HEK293 (cell line): ENCODE data around the gene FKBP9.
"Not testable (repeated sequence)": the region's sequence is repeated elsewhere in the genome, so short reads cannot be mapped to it uniquely, and the experiment has no call there.

ENCODE experiments used
- CTCF ChIA-PET: fragments of 350-600 bp; formaldehyde crosslinking; extraction: SDS; loops from one replicate; lab custom pipeline; 2021; ENCODE audit warnings: antibody characterized with exemption; lab: Yijun Ruan, JAX
- POLR2A ChIA-PET: fragments of 300-600 bp; formaldehyde crosslinking; extraction: SDS; loops from one replicate; lab custom pipeline; 2020; ENCODE audit warnings: antibody characterized with exemption, inconsistent platforms; lab: Yijun Ruan, JAX
- H3K27ac ChIP-seq: fragments of 200-500 bp; sonication (Bioruptor generic); 2 replicates; pipeline ENCODE4 v1.5.1; 2014; ENCODE audit warnings: low read depth, low read length, control low read depth, inconsistent platforms; ENCODE audit errors: extremely low read depth
- H3K36me3 ChIP-seq, 2 experiments: fragments of 200-500 bp in 1 of 2; sonication (Bioruptor generic) in 1 of 2; 1 replicate in 1 of 2; 2 replicates in 1 of 2; pipeline ENCODE4 v1.5.1; 2014 to 2017; ENCODE audit warnings: inconsistent platforms in 2 of 2, low read length in 2 of 2; ENCODE audit not compliant: control insufficient read depth in 2 of 2, insufficient read depth in 1 of 2
- H3K4me1 ChIP-seq: fragments of 200-500 bp; sonication (Bioruptor generic); 2 replicates; pipeline ENCODE4 v1.5.1; 2014; ENCODE audit warnings: mild to moderate bottlenecking, low read length, inconsistent platforms; ENCODE audit not compliant: control insufficient read depth, insufficient read depth
- H3K4me3 ChIP-seq: 2 replicates; pipeline ENCODE4 v1.5.1; 2011; ENCODE audit warnings: low read depth, mild to moderate bottlenecking, control low read depth, low read length, moderate library complexity
- H3K9me3 ChIP-seq: fragments of 200-500 bp; sonication (Bioruptor generic); 2 replicates; pipeline ENCODE4 v1.5.1; 2014; ENCODE audit warnings: low read depth, low read length, inconsistent platforms; ENCODE audit not compliant: control insufficient read depth, insufficient read depth
- EGR2 ChIP-seq: fragments of 450-650 bp; formaldehyde crosslinking; IDR thresholded peaks from 2 replicates; pipeline ENCODE4 v1.5.1; 2016; ENCODE audit warnings: low read depth, missing biosample characterization, missing genetic modification characterization
- ZFHX2 ChIP-seq: fragments of 450-650 bp; formaldehyde crosslinking; conservative IDR thresholded peaks from 2 replicates; pipeline ENCODE4 v1.5.1; 2016; ENCODE audit warnings: missing biosample characterization, missing genetic modification characterization
- ZIC2 ChIP-seq: fragments of 450-650 bp; formaldehyde crosslinking; IDR thresholded peaks from 2 replicates; pipeline ENCODE4 v1.5.1; 2016; ENCODE audit warnings: missing biosample characterization, missing genetic modification characterization

The FKBP9 gene

DNA sequence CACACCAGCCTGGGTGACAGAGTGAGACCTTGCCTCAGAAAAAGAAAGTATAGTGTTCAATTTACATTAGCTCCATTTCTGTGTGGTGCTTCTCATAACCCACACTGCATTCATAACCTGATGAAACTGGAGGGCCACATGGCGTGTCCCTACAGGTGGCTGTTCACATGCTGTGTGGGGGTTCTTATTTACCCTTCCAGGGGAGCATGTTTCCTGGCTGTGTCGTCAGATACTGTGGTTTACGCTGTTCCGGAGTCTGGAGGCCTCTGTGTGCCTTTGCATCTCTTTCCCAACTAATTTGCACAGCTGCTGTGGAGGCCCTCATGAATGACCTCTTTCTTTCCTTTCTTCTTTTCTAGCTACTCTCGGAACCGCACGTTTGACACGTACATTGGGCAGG lies 30.9 kb downstream of the FKBP9 start:
- H3K4me1 ChIP-seq, H3K36me3 ChIP-seq, H3K27ac ChIP-seq, POLR2A ChIA-PET, CTCF ChIA-PET, H3K4me3 ChIP-seq, H3K9me3 ChIP-seq: not testable (repeated sequence)
- TF ChIP-seq ZIC2 (tag by site-specific recombination): peak; percentile 76

- H3K9me3 ChIP-seq, H3K4me3 ChIP-seq, CTCF ChIA-PET, H3K4me1 ChIP-seq, POLR2A ChIA-PET, H3K36me3 ChIP-seq, H3K27ac ChIP-seq: not testable (repeated sequence)
Observed at GRCh38 chr7:32991068-32991585, 33.9 kb downstream of the FKBP9 start.

DNA sequence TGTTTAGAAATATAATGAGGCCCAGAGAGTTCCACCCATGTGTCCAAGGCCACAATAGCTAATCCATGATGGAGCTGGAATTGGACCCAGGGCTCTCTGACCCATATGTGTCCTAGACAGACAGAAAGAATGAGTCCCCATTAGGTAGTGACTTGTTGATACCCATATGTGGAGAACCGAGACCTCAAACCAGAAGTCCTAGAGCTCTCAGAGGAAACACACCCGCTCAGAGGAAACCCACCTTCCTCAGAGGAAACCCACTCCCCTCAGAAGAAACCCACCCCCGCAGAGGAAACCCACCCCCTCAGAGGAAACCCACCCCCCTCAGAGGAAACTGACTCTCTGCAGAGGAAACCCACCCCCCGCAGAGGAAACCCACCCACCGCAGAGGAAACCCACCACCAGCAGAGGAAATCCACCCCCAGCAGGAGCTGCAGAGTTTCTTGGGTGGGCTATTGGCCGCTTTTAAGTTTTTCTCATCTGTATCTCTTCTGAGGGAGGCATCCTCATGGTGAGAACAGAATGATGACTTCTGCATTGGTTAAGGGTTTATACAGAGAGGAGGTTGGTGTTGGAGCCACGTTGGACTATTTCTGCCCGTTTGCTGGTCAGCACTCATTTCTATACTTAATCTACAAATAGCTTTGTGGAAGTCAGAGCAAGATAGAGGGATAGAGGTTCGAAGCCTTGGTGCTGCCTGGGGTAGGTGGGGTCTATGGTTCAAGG lies 34.9 kb downstream of the FKBP9 start:
- H3K9me3 ChIP-seq, H3K4me1 ChIP-seq, H3K27ac ChIP-seq, CTCF ChIA-PET, H3K4me3 ChIP-seq, POLR2A ChIA-PET, H3K36me3 ChIP-seq: not testable (repeated sequence)

GRCh38 chr7:32992750-32993149 lies 35.5 kb downstream of the FKBP9 start:
- H3K36me3 ChIP-seq, H3K4me1 ChIP-seq, H3K4me3 ChIP-seq, H3K9me3 ChIP-seq, H3K27ac ChIP-seq, CTCF ChIA-PET, POLR2A ChIA-PET: not testable (repeated sequence)
- TF ChIP-seq EGR2 (tag by site-specific recombination): 0 out of 2 replicates have a peak, but pooled peaks have one; percentile 7

DNA sequence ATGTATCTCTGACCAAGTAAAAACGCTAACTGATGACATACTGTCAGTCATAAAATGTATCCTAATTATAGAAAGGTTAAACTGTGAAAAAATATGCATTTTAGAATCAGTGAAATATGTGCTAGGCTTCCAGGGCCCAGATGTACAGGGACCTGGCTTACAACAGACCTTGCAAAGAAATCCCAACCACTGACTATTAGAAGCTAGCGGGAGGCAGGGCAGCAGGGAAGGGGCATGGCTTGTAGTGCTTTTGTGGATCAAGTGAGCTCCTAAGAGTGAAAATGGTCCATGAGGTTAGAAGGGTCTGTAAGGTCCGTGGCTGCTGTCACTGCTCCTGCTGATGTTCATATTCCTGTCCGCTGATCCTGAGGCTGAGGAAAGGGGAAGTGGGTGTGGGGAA lies 40.7 kb downstream of the FKBP9 start:
- POLR2A ChIA-PET, H3K36me3 ChIP-seq, H3K4me1 ChIP-seq, CTCF ChIA-PET, H3K27ac ChIP-seq, H3K4me3 ChIP-seq, H3K9me3 ChIP-seq: not testable (repeated sequence)

- TF ChIP-seq ZFHX2: 0 out of 2 replicates have a peak, but pooled peaks have one; percentile 29
- TF ChIP-seq, all 188 proteins: peak for 1; not testable (repeated sequence) for 187
- POLR2A ChIA-PET, H3K27ac ChIP-seq, CTCF ChIA-PET, H3K9me3 ChIP-seq, H3K4me1 ChIP-seq, H3K4me3 ChIP-seq, H3K36me3 ChIP-seq: not testable (repeated sequence)
Observed at GRCh38 chr7:32998361-32999171, 41.3 kb downstream of the FKBP9 start.

DNA sequence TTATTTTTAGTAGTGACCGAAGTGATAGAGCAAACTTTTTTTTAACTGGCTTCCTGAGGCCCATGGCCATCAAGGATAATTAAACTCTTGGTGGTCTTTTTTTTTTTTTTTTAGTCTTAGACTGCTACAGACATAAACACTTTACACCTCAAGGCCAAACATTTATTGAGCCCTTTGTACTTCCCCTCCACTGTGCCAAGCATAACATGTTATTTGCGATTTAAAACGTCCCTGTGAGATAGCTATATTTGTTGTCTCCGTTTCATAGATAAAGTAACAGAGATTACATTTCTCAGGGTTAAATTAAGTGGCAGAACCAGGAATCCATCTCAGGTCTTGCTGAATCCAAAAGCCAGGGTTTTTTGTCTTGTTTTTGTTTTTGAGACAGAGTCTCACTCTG lies 42.1 kb downstream of the FKBP9 start:
- CTCF ChIA-PET, H3K4me1 ChIP-seq, H3K9me3 ChIP-seq, H3K36me3 ChIP-seq, POLR2A ChIA-PET, H3K4me3 ChIP-seq, H3K27ac ChIP-seq: not testable (repeated sequence)

DNA sequence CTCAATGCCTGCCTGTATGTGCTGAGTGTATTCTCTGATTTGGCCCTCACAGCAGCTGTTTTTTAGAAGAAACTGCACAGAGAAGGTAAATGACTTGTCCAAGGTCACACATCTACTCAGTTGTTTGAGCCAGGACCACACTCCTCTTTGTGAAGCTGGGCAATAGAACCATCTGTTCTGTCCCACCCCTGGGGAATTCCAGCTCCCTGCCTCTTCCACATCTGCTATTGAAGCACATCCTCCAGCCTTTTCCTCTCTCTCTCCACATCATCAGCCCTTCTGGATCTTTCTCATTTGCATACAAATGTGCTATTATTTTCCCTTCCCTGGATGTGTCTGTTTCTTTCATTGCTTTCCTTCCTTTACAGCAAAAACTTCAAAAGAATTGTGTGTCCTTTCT lies 45.9 kb downstream of the FKBP9 start:
- H3K4me3 ChIP-seq, H3K4me1 ChIP-seq, POLR2A ChIA-PET, H3K27ac ChIP-seq, CTCF ChIA-PET, H3K9me3 ChIP-seq, H3K36me3 ChIP-seq: not testable (repeated sequence)

GRCh38 chr7:33004104-33004616 lies 46.9 kb downstream of the FKBP9 start:
- CTCF ChIA-PET, H3K4me1 ChIP-seq, H3K36me3 ChIP-seq, H3K4me3 ChIP-seq, H3K27ac ChIP-seq, H3K9me3 ChIP-seq: not testable (repeated sequence)
- POLR2A ChIA-PET: interaction anchor here (0.6 kb wide), 1 partner anchor 58 kb away, joined by 3 read pairs; the partner anchor contains the start of gene NT5C3A

- CTCF ChIA-PET, H3K4me1 ChIP-seq, H3K27ac ChIP-seq, H3K36me3 ChIP-seq, H3K4me3 ChIP-seq, POLR2A ChIA-PET, H3K9me3 ChIP-seq: not testable (repeated sequence)
Observed at GRCh38 chr7:33005193-33005592, 48.0 kb downstream of the FKBP9 start.
